PC-3 (cell line): ENCODE results near the gene CRIM1. TPM values are rescaled to one million over a fixed set of nuclear protein-coding genes. Genes with fewer than 3 reads are reported as not detected.

Experiments used
- ATAC-seq: fragments of 200-7000 bp; cut with Tn5 transposase; 2 replicates; pipeline ENCODE4 v1.9.1; 2020; ENCODE audit warnings: mild to moderate bottlenecking, moderate library complexity
- BruUV-seq: library from RNA; stranded (reverse); fragments of 400-500 nt; replicated peaks from 2 replicates; lab custom pipeline; 2021; lab: Mats Ljungman, UMichigan
- CTCF ChIA-PET: fragments of 300-600 bp; sonication (Branson Sonifier 250); formaldehyde crosslinking; loops from one replicate; lab custom pipeline; 2022; ENCODE audit warnings: antibody characterized with exemption; lab: Charles Lee
- POLR2A ChIA-PET: fragments of 300-600 bp; sonication (Branson Sonifier 250); formaldehyde crosslinking; loops from one replicate; lab custom pipeline; 2022; ENCODE audit warnings: antibody characterized with exemption; ENCODE audit not compliant: unreplicated experiment; lab: Charles Lee
- DNase-seq: peaks from one replicate; pipeline ENCODE4 v3.0.0-alpha.2; 2015
- H2AFZ ChIP-seq: fragments of 300-600 bp; sonication (generic); 2 replicates; pipeline ENCODE4 v1.6.0; 2016; ENCODE audit warnings: antibody characterized with exemption, low read length
- H3F3A ChIP-seq: fragments of 300-600 bp; sonication (generic); one replicate; pipeline ENCODE4 v1.6.0; 2017; ENCODE audit warnings: antibody characterized with exemption, low read length, control low read depth, mild to moderate bottlenecking; ENCODE audit not compliant: unreplicated experiment
- H3K27ac ChIP-seq: fragments of 300-600 bp; sonication (generic); 2 replicates; pipeline ENCODE4 v1.5.1; 2016; ENCODE audit warnings: mild to moderate bottlenecking, low read length
- H3K27me3 ChIP-seq: fragments of 300-600 bp; sonication (generic); 2 replicates; pipeline ENCODE4 v1.6.1; 2016; ENCODE audit warnings: low read length, mixed read lengths
- H3K36me3 ChIP-seq: fragments of 300-600 bp; sonication (generic); 2 replicates; pipeline ENCODE4 v1.6.1; 2016; ENCODE audit warnings: low read depth, mixed run types, low read length, mixed read lengths
- H3K4me1 ChIP-seq: fragments of 300-600 bp; sonication (generic); 2 replicates; pipeline ENCODE4 v1.5.1; 2016; ENCODE audit warnings: low read length; ENCODE audit not compliant: insufficient read depth
- H3K4me2 ChIP-seq: fragments of 300-600 bp; sonication (generic); 2 replicates; pipeline ENCODE4 v1.6.0; 2016; ENCODE audit warnings: low read length
- H3K4me3 ChIP-seq: fragments of 300-600 bp; sonication (generic); 2 replicates; pipeline ENCODE4 v1.5.1; 2016; ENCODE audit warnings: mild to moderate bottlenecking, low read length, mixed read lengths
- H3K79me2 ChIP-seq: fragments of 300-600 bp; sonication (generic); 2 replicates; pipeline ENCODE4 v1.6.1; 2017; ENCODE audit warnings: low read length, mixed read lengths
- H3K9ac ChIP-seq: fragments of 300-600 bp; sonication (generic); 2 replicates; pipeline ENCODE4 v1.6.0; 2016; ENCODE audit warnings: mild to moderate bottlenecking, low read length
- H3K9me2 ChIP-seq: fragments of 300-600 bp; sonication (generic); replicated peaks from 2 replicates; pipeline ENCODE4 v1.6.1; 2016; ENCODE audit warnings: mixed run types, low read length, mixed read lengths
- H3K9me3 ChIP-seq: fragments of 300-600 bp; sonication (generic); 2 replicates; pipeline ENCODE4 v1.6.1; 2016; ENCODE audit warnings: low read length, mixed read lengths
- H4K20me1 ChIP-seq: fragments of 300-600 bp; sonication (generic); 2 replicates; pipeline ENCODE4 v1.6.1; 2016; ENCODE audit warnings: low read length, mixed read lengths
- EZH2 ChIP-seq: fragments of 300-600 bp; sonication (generic); IDR thresholded peaks from one replicate; pipeline ENCODE4 v1.6.1; 2017; ENCODE audit warnings: antibody characterized with exemption, mild to moderate bottlenecking, low read length; ENCODE audit not compliant: unreplicated experiment
- EZH2phosphoT487 ChIP-seq: fragments of 300-600 bp; sonication (generic); IDR thresholded peaks from 2 replicates; pipeline ENCODE4 v1.6.1; 2018; ENCODE audit warnings: mild to moderate bottlenecking, antibody characterized with exemption, low read length, borderline replicate concordance
- intact Hi-C: fragments of 100-400 bp; cut with micrococcal nuclease; formaldehyde crosslinking; loops from 2 replicates; pipeline ENCODE4 v1.9.0; 2023
- total RNA-seq: library from RNA; depleted of rRNA; stranded (reverse); fragments of >200 nt; gene quantifications from 2 replicates; pipeline ENCODE4 v1.2.3, GENCODE V29; 2014
- TF ChIP-seq, protein P1 (sequence below): fragments of 300-600 bp; sonication (generic); conservative IDR thresholded peaks from 2 replicates; pipeline ENCODE4 v1.5.1; 2017; ENCODE audit warnings: antibody characterized with exemption, low read depth, mild to moderate bottlenecking, low read length

The CRIM1 gene
- total RNA-seq, 1 experiment from 2014 or later = 70.7 TPM

- intact Hi-C loops = no loop called here
- Histone ChIP-seq H3K9me3 (no peaks in the 10 kb centered on the region), H3K27ac (peak overlapping the region; percentile 93), H3K79me2 (peaks cover 84% of the 10 kb centered on the region), H3K4me2 (peak overlapping the region; percentile 80), H3K36me3 (peaks cover 35% of the 10 kb centered on the region), H3K9ac (peak overlapping the region; percentile 66), H4K20me1 (no peaks in the 10 kb centered on the region), H3K9me2 (no peaks in the 10 kb centered on the region), H3F3A (peaks cover 12% of the 10 kb centered on the region), H3K27me3 (no peaks in the 10 kb centered on the region), H3K4me1 (peaks cover 88% of the 10 kb centered on the region), H2AFZ (no peak overlapping the region), H3K4me3 (peak overlapping the region; percentile 28; the same call in 1 of the 2 replicates)
- ChIA-PET CTCF (interaction anchor here (1.2 to 1.5 kb wide), 2 partner anchors 102 to 110 kb away, joined by 4 read pairs; no protein-coding TSS in a partner anchor), POLR2A (interaction anchor here (0.6 to 0.8 kb wide), 8 partner anchors 11 to 529 kb away, joined by 3 to 7 read pairs (median 4); no protein-coding TSS in a partner anchor)
- TF ChIP-seq EZH2phosphoT487 (no peak), EZH2 (no peak)
- TF ChIP-seq, protein P1, sequence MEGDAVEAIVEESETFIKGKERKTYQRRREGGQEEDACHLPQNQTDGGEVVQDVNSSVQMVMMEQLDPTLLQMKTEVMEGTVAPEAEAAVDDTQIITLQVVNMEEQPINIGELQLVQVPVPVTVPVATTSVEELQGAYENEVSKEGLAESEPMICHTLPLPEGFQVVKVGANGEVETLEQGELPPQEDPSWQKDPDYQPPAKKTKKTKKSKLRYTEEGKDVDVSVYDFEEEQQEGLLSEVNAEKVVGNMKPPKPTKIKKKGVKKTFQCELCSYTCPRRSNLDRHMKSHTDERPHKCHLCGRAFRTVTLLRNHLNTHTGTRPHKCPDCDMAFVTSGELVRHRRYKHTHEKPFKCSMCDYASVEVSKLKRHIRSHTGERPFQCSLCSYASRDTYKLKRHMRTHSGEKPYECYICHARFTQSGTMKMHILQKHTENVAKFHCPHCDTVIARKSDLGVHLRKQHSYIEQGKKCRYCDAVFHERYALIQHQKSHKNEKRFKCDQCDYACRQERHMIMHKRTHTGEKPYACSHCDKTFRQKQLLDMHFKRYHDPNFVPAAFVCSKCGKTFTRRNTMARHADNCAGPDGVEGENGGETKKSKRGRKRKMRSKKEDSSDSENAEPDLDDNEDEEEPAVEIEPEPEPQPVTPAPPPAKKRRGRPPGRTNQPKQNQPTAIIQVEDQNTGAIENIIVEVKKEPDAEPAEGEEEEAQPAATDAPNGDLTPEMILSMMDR = no peak
- DNase-seq (peak; percentile 83), ATAC-seq (peak; percentile 66)
- no TSS peak for BruUV-seq
Measured at GRCh38 chr2:36562240-36562639, 206.7 kb downstream of the CRIM1 start.

GRCh38 chr2:36562973-36563532 is 207.5 kb downstream of the CRIM1 start:
- Histone ChIP-seq H3K79me2 (peaks cover 78% of the 10 kb centered on the region), H2AFZ (no peak overlapping the region), H3K36me3 (peaks cover 34% of the 10 kb centered on the region), H3K4me3 (peak overlapping the region; percentile 33; the same call in 1 of the 2 replicates), H3K27ac (peak overlapping the region; percentile 93), H4K20me1 (no peaks in the 10 kb centered on the region), H3K27me3 (no peaks in the 10 kb centered on the region), H3K9me2 (no peaks in the 10 kb centered on the region), H3F3A (peaks cover 12% of the 10 kb centered on the region), H3K9me3 (no peaks in the 10 kb centered on the region), H3K9ac (peak overlapping the region; percentile 66), H3K4me2 (peak overlapping the region; percentile 80), H3K4me1 (peaks cover 90% of the 10 kb centered on the region)
- no TSS peak for BruUV-seq
- ChIA-PET POLR2A (interaction anchor here (0.6 to 0.8 kb wide), 4 partner anchors 10 to 189 kb away, joined by 3 to 7 read pairs (median 4); no protein-coding TSS in a partner anchor), CTCF (interaction anchor here (1.2 to 1.5 kb wide), 2 partner anchors 101 to 109 kb away, joined by 4 read pairs; no protein-coding TSS in a partner anchor)
- peak; percentile 45 for DNase-seq
- no peak for ATAC-seq
- intact Hi-C loops = no loop called here
- TF ChIP-seq EZH2phosphoT487 (no peak), EZH2 (no peak)
- TF ChIP-seq, protein P1 = no peak
